CD4-positive, CD25-positive, alpha-beta regulatory T cell (primary cell): ENCODE measurements around the gene NECTIN2. TPM values are rescaled to one million over a fixed set of nuclear protein-coding genes. Genes with fewer than 3 reads are reported as not detected.
"Not testable (repeated sequence)": the region's sequence is repeated elsewhere in the genome, so short reads cannot be mapped to it uniquely, and the experiment has no call there.

ENCODE experiments used
- ATAC-seq, 2 donors: fragments of 150-1000 bp; cut with Tn5 transposase; one replicate each; pipeline ENCODE4 v1.10.0; 2021; ENCODE audit warnings: low read depth in 2 of 2, moderate number of reproducible peaks in 2 of 2, moderate library complexity in 1 of 2
- DNase-seq, 3 donors: peaks; one replicate each; pipeline versions ENCODE4 v3.0.0 to v3.0.0-alpha.2; 2012 to 2022; ENCODE audit warnings: mixed read lengths in 1 of 3
- H3K27ac ChIP-seq: one replicate; pipeline ENCODE4 v1.7.0; 2013; ENCODE audit warnings: mild to moderate bottlenecking, low read length; ENCODE audit not compliant: insufficient read depth, poor library complexity, severe bottlenecking
- H3K27me3 ChIP-seq: one replicate; pipeline ENCODE4 v1.7.0; 2013; ENCODE audit warnings: low read length; ENCODE audit not compliant: control insufficient read depth, insufficient read depth
- H3K36me3 ChIP-seq: one replicate; pipeline ENCODE4 v1.7.0; 2013; ENCODE audit warnings: mild to moderate bottlenecking, low read length, moderate library complexity; ENCODE audit not compliant: control insufficient read depth, insufficient read depth
- H3K4me1 ChIP-seq: 2 replicates; pipeline ENCODE4 v1.7.0; 2013; ENCODE audit warnings: mild to moderate bottlenecking, low read length; ENCODE audit not compliant: insufficient read depth, control insufficient read depth, poor library complexity, severe bottlenecking
- H3K4me3 ChIP-seq: one replicate; pipeline ENCODE4 v1.7.0; 2013; ENCODE audit warnings: low read depth, mild to moderate bottlenecking, low read length, moderate library complexity
- H3K9me3 ChIP-seq, 2 experiments: 1 replicate in 1 of 2; 2 replicates in 1 of 2; pipeline ENCODE4 v1.7.0; 2013; ENCODE audit warnings: low read length in 2 of 2, mild to moderate bottlenecking in 1 of 2, moderate library complexity in 1 of 2; ENCODE audit not compliant: control insufficient read depth in 2 of 2
- H3K27ac Mint-ChIP-seq, 3 donors: one replicate each; pipeline ENCODE4 v1.8.0; 2020 to 2022; ENCODE audit warnings: mild to moderate bottlenecking in 3 of 3, mixed read lengths in 3 of 3, moderate library complexity in 2 of 3
- H3K27me3 Mint-ChIP-seq: one replicate; pipeline ENCODE4 v1.8.0; 2022; ENCODE audit warnings: mild to moderate bottlenecking, mixed read lengths
- H3K36me3 Mint-ChIP-seq: one replicate; pipeline ENCODE4 v1.8.0; 2020; ENCODE audit warnings: mixed read lengths
- H3K4me1 Mint-ChIP-seq, 4 donors: one replicate each; pipeline ENCODE4 v1.8.0; 2020 to 2022; ENCODE audit warnings: mixed read lengths in 4 of 4, mild to moderate bottlenecking in 1 of 4
- H3K4me3 Mint-ChIP-seq, 4 donors: one replicate each; pipeline ENCODE4 v1.8.0; 2020 to 2022; ENCODE audit warnings: mild to moderate bottlenecking in 4 of 4, mixed read lengths in 4 of 4, moderate library complexity in 3 of 4
- H3K9me3 Mint-ChIP-seq, 7 donors: one replicate each; pipeline ENCODE4 v1.8.0; 2020 to 2022; ENCODE audit warnings: mixed read lengths in 7 of 7, mild to moderate bottlenecking in 3 of 7, moderate library complexity in 2 of 7
- polyA plus RNA-seq, 4 donors: library from polyadenylated mRNA; unstranded; fragments of 300-500 nt; fragmentation: Illumina TruSeq; gene quantifications; one replicate each; pipeline ENCODE4 v1.2.3, GENCODE V29; 2021
- total RNA-seq: library from RNA; stranded (reverse); gene quantifications from one replicate; pipeline ENCODE4 v1.2.3, GENCODE V29; 2022

The NECTIN2 gene
- total and polyA plus RNA-seq, 5 donors from 2014 or later: 1.1 TPM; not detected in 4

GRCh38 chr19:44926245-44927077 is 80.4 kb downstream of the NECTIN2 start:
- H3K9me3 ChIP-seq, H3K36me3 Mint-ChIP-seq, ATAC-seq, H3K36me3 ChIP-seq, H3K27ac ChIP-seq, H3K27me3 ChIP-seq, H3K27ac Mint-ChIP-seq, H3K4me1 Mint-ChIP-seq, DNase-seq, H3K4me3 ChIP-seq, H3K4me1 ChIP-seq, H3K9me3 Mint-ChIP-seq: not testable (repeated sequence)
- H3K27me3 Mint-ChIP-seq: peaks cover 34% of the 10 kb centered on the region
- peak overlapping the region in 2 of 4 donors; percentile 22 to 45 for H3K4me3 Mint-ChIP-seq

- H3K36me3 Mint-ChIP-seq: no peaks in the 10 kb centered on the region
- H3K9me3 Mint-ChIP-seq: peaks cover 0 to 1% (median 0%) of the 10 kb centered on the region in 7 donors
- H3K27ac ChIP-seq: no peak overlapping the region
- no peak overlapping the region for H3K4me3 Mint-ChIP-seq
- peaks cover 0 to 9% (median 4%) of the 10 kb centered on the region in 4 donors for H3K4me1 Mint-ChIP-seq
- H3K9me3 ChIP-seq: no peaks in the 10 kb centered on the region
- peaks cover 1% of the 10 kb centered on the region for H3K27me3 ChIP-seq
- DNase-seq (no peak), ATAC-seq (no peak)
- no peak overlapping the region for H3K27ac Mint-ChIP-seq
- peaks cover 34% of the 10 kb centered on the region for H3K27me3 Mint-ChIP-seq
- peaks cover 3% of the 10 kb centered on the region for H3K4me1 ChIP-seq
- no peaks in the 10 kb centered on the region for H3K36me3 ChIP-seq
- H3K4me3 ChIP-seq: no peak overlapping the region
Observed at GRCh38 chr19:44927746-44928145, 81.6 kb downstream of the NECTIN2 start.

GRCh38 chr19:44930088-44930487 is 84.0 kb downstream of the NECTIN2 start:
- Histone ChIP-seq H3K27ac (no peak overlapping the region), H3K4me1 (peaks cover 3% of the 10 kb centered on the region), H3K36me3 (no peaks in the 10 kb centered on the region), H3K27me3 (peaks cover 1% of the 10 kb centered on the region), H3K4me3 (no peak overlapping the region), H3K9me3 (no peaks in the 10 kb centered on the region)
- H3K27ac Mint-ChIP-seq: no peak overlapping the region
- DNase-seq: no peak
- no peak for ATAC-seq
- H3K36me3 Mint-ChIP-seq: no peaks in the 10 kb centered on the region
- H3K4me1 Mint-ChIP-seq: peaks cover 0 to 9% (median 4%) of the 10 kb centered on the region in 4 donors
- H3K4me3 Mint-ChIP-seq: no peak overlapping the region
- peaks cover 0 to 1% (median 0%) of the 10 kb centered on the region in 7 donors for H3K9me3 Mint-ChIP-seq
- H3K27me3 Mint-ChIP-seq: peaks cover 28% of the 10 kb centered on the region

GRCh38 chr19:44931541-44931940 is 85.4 kb downstream of the NECTIN2 start:
- H3K27me3 ChIP-seq: peaks cover 1% of the 10 kb centered on the region
- H3K27ac Mint-ChIP-seq: no peak overlapping the region
- peaks cover 0 to 5% (median 2%) of the 10 kb centered on the region in 4 donors for H3K4me1 Mint-ChIP-seq

More at GRCh38 chr19:44931541-44931940, 85.4 kb downstream of the NECTIN2 start:
- no peak for DNase-seq
- Histone ChIP-seq H3K9me3 (no peaks in the 10 kb centered on the region), H3K4me1 (peaks cover 3% of the 10 kb centered on the region), H3K4me3 (no peak overlapping the region), H3K27ac (no peak overlapping the region), H3K36me3 (no peaks in the 10 kb centered on the region)
- H3K4me3 Mint-ChIP-seq: no peak overlapping the region
- ATAC-seq: no peak
- no peaks in the 10 kb centered on the region for H3K9me3 Mint-ChIP-seq
- peaks cover 20% of the 10 kb centered on the region for H3K27me3 Mint-ChIP-seq
- H3K36me3 Mint-ChIP-seq: no peaks in the 10 kb centered on the region

Other genes with a start within 250 kb of the NECTIN2 start
- not detected for gene IGSF23, start 232.7 kb upstream of the NECTIN2 start, total RNA-seq
- gene IGSF23, start 232.7 kb upstream of the NECTIN2 start, polyA plus RNA-seq: not detected
- 0.37 TPM for gene PVR, start 202.4 kb upstream of the NECTIN2 start, total RNA-seq
- under 1 TPM in 1 of 4 donors, not detected in 3; 0.25 TPM for gene PVR, start 202.4 kb upstream of the NECTIN2 start, polyA plus RNA-seq
- not detected for gene CEACAM19, start 174.8 kb upstream of the NECTIN2 start, total RNA-seq
- gene CEACAM19, start 174.8 kb upstream of the NECTIN2 start, polyA plus RNA-seq: not detected
- gene CEACAM16, start 147.1 kb upstream of the NECTIN2 start, total RNA-seq: not detected
- not detected for gene CEACAM16, start 147.1 kb upstream of the NECTIN2 start, polyA plus RNA-seq
- 231 TPM for gene BCL3, start 97.6 kb upstream of the NECTIN2 start, total RNA-seq
- gene BCL3, start 97.6 kb upstream of the NECTIN2 start, polyA plus RNA-seq: 10 to 100 TPM in 1 of 4 donors, 1 to 10 TPM in 3; 3.4 to 12.5 (median 5.4) TPM
- not detected for gene CBLC, start 68.4 kb upstream of the NECTIN2 start, total RNA-seq
- not detected for gene CBLC, start 68.4 kb upstream of the NECTIN2 start, polyA plus RNA-seq
- gene BCAM, start 37.2 kb upstream of the NECTIN2 start, total RNA-seq: not detected
- not detected for gene BCAM, start 37.2 kb upstream of the NECTIN2 start, polyA plus RNA-seq
- gene TOMM40, start 45.0 kb downstream of the NECTIN2 start, total RNA-seq: 26.4 TPM
- 10 to 100 TPM; 22.8 to 27.8 (median 24.8) TPM for gene TOMM40, start 45.0 kb downstream of the NECTIN2 start, polyA plus RNA-seq
- gene APOE, start 59.5 kb downstream of the NECTIN2 start, total RNA-seq: 1.4 TPM
- gene APOE, start 59.5 kb downstream of the NECTIN2 start, polyA plus RNA-seq: not detected
- gene APOC1, start 68.3 kb downstream of the NECTIN2 start, total RNA-seq: not detected
- not detected for gene APOC1, start 68.3 kb downstream of the NECTIN2 start, polyA plus RNA-seq
- gene APOC4, start 95.9 kb downstream of the NECTIN2 start, total RNA-seq: not detected
- gene APOC4, start 95.9 kb downstream of the NECTIN2 start, polyA plus RNA-seq: not detected
- not detected for gene APOC2, start 99.8 kb downstream of the NECTIN2 start, total RNA-seq
- not detected for gene APOC2, start 99.8 kb downstream of the NECTIN2 start, polyA plus RNA-seq
- gene CLPTM1, start 109.1 kb downstream of the NECTIN2 start, total RNA-seq: 81.5 TPM
- gene CLPTM1, start 109.1 kb downstream of the NECTIN2 start, polyA plus RNA-seq: 10 to 100 TPM; 16.7 to 20.3 (median 19.2) TPM
- 107 TPM for gene RELB, start 155.2 kb downstream of the NECTIN2 start, total RNA-seq
- gene RELB, start 155.2 kb downstream of the NECTIN2 start, polyA plus RNA-seq: 10 to 100 TPM in 2 of 4 donors, 1 to 10 TPM in 2; 5.5 to 11.4 (median 10.2) TPM
- gene CLASRP, start 192.7 kb downstream of the NECTIN2 start, total RNA-seq: 189 TPM
- 1 to 10 TPM; 3.9 to 4.9 (median 4.3) TPM for gene CLASRP, start 192.7 kb downstream of the NECTIN2 start, polyA plus RNA-seq
- 3.0 TPM for gene ZNF296, start 230.2 kb downstream of the NECTIN2 start, total RNA-seq
- 1 to 10 TPM; 1.8 to 2.5 (median 2.0) TPM for gene ZNF296, start 230.2 kb downstream of the NECTIN2 start, polyA plus RNA-seq
- 6.6 TPM for gene GEMIN7, start 233.0 kb downstream of the NECTIN2 start, total RNA-seq
- 10 to 100 TPM; 64.6 to 93.1 (median 79.7) TPM for gene GEMIN7, start 233.0 kb downstream of the NECTIN2 start, polyA plus RNA-seq
- gene PPP1R37, start 246.9 kb downstream of the NECTIN2 start, total RNA-seq: 17.4 TPM
- gene PPP1R37, start 246.9 kb downstream of the NECTIN2 start, polyA plus RNA-seq: 1 to 10 TPM in 1 of 4 donors, under 1 TPM in 3; 0.61 to 1.0 (median 0.65) TPM